Keratinocyte (primary cell): ENCODE results near the gene ING5. TPM values are rescaled to one million over a fixed set of nuclear protein-coding genes. Genes with fewer than 3 reads are reported as not detected.

ENCODE experiments used
- DNase-seq: peaks from one replicate; pipeline ENCODE4 v3.0.0-alpha.2; 2011; ENCODE audit warnings: low read depth, missing footprints, low spot score
- FAIRE-seq: peaks from 2 replicates; lab custom pipeline; 2011; peaks lifted over from hg19 to GRCh38; lab: Jason Lieb, UNC
- H2AFZ ChIP-seq: 2 replicates; pipeline ENCODE4 v1.6.0; 2012; ENCODE audit warnings: low read length, control low read depth, inconsistent platforms; ENCODE audit not compliant: control insufficient read depth
- H3K27ac ChIP-seq: 2 replicates; pipeline ENCODE4 v1.5.1; 2011; ENCODE audit warnings: low read length; ENCODE audit not compliant: control insufficient read depth, insufficient read depth
- H3K27me3 ChIP-seq: 3 replicates; pipeline ENCODE4 v1.6.0; 2011; ENCODE audit warnings: low read length; ENCODE audit not compliant: control insufficient read depth, insufficient read depth; ENCODE audit errors: extremely low read depth
- H3K36me3 ChIP-seq, 2 experiments: 2 replicates in 1 of 2; 3 replicates in 1 of 2; pipeline ENCODE4 v1.5.1; 2011; ENCODE audit warnings: low read length in 2 of 2, mild to moderate bottlenecking in 1 of 2; ENCODE audit not compliant: control insufficient read depth in 2 of 2, insufficient read depth in 2 of 2; ENCODE audit errors: extremely low read depth in 1 of 2
- H3K4me1 ChIP-seq: 3 replicates; pipeline ENCODE4 v1.5.1; 2011; ENCODE audit warnings: low read length; ENCODE audit not compliant: control insufficient read depth, insufficient read depth; ENCODE audit errors: extremely low read depth
- H3K4me2 ChIP-seq: 3 replicates; pipeline ENCODE4 v1.6.0; 2011; ENCODE audit warnings: low read depth, low read length; ENCODE audit not compliant: control insufficient read depth, insufficient read depth; ENCODE audit errors: extremely low read depth
- H3K4me3 ChIP-seq, 3 experiments: fragments of 200-600 bp in 1 of 3; sonication (generic) in 1 of 3; 2 replicates in 2 of 3; 3 replicates in 1 of 3; pipeline ENCODE4 v1.5.1; 2011 to 2016; ENCODE audit warnings: low read length in 3 of 3, mild to moderate bottlenecking in 3 of 3, control low read depth in 2 of 3, inconsistent platforms in 1 of 3, low read depth in 1 of 3, mixed read lengths in 1 of 3, mixed run types in 1 of 3, moderate library complexity in 1 of 3; ENCODE audit not compliant: control insufficient read depth in 2 of 3, insufficient read depth in 2 of 3; ENCODE audit errors: extremely low read depth in 1 of 3
- H3K79me2 ChIP-seq: 2 replicates; pipeline ENCODE4 v1.6.0; 2012; ENCODE audit warnings: low read length; ENCODE audit not compliant: control insufficient read depth, insufficient read depth
- H3K9ac ChIP-seq: 3 replicates; pipeline ENCODE4 v1.6.0; 2011; ENCODE audit warnings: low read length; ENCODE audit not compliant: control insufficient read depth, insufficient read depth; ENCODE audit errors: extremely low read depth
- H3K9me1 ChIP-seq: 3 replicates; pipeline ENCODE4 v1.6.0; 2011; ENCODE audit warnings: low read length; ENCODE audit not compliant: control insufficient read depth, insufficient read depth; ENCODE audit errors: extremely low read depth
- H3K9me3 ChIP-seq: 2 replicates; pipeline ENCODE4 v1.5.1; 2012; ENCODE audit warnings: low read depth, low read length; ENCODE audit not compliant: control insufficient read depth
- H4K20me1 ChIP-seq: 3 replicates; pipeline ENCODE4 v1.6.0; 2011; ENCODE audit warnings: low read length; ENCODE audit not compliant: control insufficient read depth, insufficient read depth; ENCODE audit errors: extremely low read depth
- EZH2 ChIP-seq: IDR thresholded peaks from one replicate; pipeline ENCODE4 v1.6.1; 2012; ENCODE audit warnings: inconsistent platforms, mild to moderate bottlenecking, low read length, moderate library complexity
- dilution Hi-C: fragments of 300-500 bp; cut with MboI; formaldehyde crosslinking; loops from one replicate; pipeline ENCODE4 v1.7.0; 2020; ENCODE audit warnings: low sequenced_read_pairs; ENCODE audit not compliant: extremely low pct_ligation_motif_present
- polyA plus RNA-seq, 5 experiments: library from polyadenylated mRNA; depleted of rRNA in 3 of 5; stranded (reverse) in 3 of 5; stranded (forward) in 1 of 5; unstranded in 1 of 5; fragments of >200 nt; gene quantifications; 1 replicate in 1 of 5; 2 replicates in 3 of 5; 3 replicates in 1 of 5; pipeline versions ENCODE4 v1.2.1 to v1.2.3, GENCODE V29; 2011 to 2012; ENCODE audit warnings: missing spikeins in 2 of 5, low read depth in 1 of 5, low replicate concordance in 1 of 5
- TF ChIP-seq, protein P1 (sequence below), 3 experiments: IDR thresholded peaks in 1 of 3; conservative IDR thresholded peaks in 1 of 3; optimal IDR thresholded peaks in 1 of 3; 2 replicates in 2 of 3; 3 replicates in 1 of 3; pipeline versions ENCODE3 to v1.5.1; 2011; ENCODE audit warnings: low read length in 3 of 3, mild to moderate bottlenecking in 3 of 3, moderate library complexity in 2 of 3, control low read depth in 1 of 3, inconsistent platforms in 1 of 3; ENCODE audit not compliant: insufficient read depth in 2 of 3; ENCODE audit errors: extremely low read depth in 1 of 3

The ING5 gene
- polyA plus RNA-seq, 1 donor (not counting 4 experiments of a cell fraction or from before 2014, with no cell fraction given) = 19.1 TPM

DNA sequence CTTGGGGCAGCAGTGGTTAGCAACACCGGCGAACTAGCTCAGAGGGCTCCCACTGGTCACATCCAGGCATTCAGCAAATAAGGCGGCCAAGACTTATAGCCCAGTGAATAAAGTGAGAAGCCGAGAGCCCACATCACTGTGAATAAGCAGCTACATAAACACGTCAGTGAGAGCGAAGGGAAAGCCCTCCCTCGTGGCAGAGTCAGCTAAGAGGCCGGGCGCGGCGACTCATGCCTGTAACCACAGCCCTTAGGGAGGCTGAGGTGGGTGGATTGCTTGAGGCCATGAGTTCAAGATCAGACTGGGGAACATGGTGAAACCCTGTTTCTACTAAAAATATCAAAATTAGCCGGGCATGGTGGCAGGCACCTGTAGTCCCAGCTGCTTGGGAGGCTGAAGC, 37.8 kb downstream of the ING5 start:
- FAIRE-seq (no peak), DNase-seq (no peak)
- H3K9me3 ChIP-seq = no peaks in the 10 kb centered on the region
- H3K79me2 ChIP-seq = no peaks in the 10 kb centered on the region
- H3K9me1 ChIP-seq = no peaks in the 10 kb centered on the region
- peaks cover 12% of the 10 kb centered on the region for H3K4me1 ChIP-seq
- peaks cover 0 to 2% of the 10 kb centered on the region in 2 experiments for H3K36me3 ChIP-seq
- H3K27me3 ChIP-seq = no peaks in the 10 kb centered on the region
- no peaks in the 10 kb centered on the region for H4K20me1 ChIP-seq
- TF ChIP-seq, protein P1, sequence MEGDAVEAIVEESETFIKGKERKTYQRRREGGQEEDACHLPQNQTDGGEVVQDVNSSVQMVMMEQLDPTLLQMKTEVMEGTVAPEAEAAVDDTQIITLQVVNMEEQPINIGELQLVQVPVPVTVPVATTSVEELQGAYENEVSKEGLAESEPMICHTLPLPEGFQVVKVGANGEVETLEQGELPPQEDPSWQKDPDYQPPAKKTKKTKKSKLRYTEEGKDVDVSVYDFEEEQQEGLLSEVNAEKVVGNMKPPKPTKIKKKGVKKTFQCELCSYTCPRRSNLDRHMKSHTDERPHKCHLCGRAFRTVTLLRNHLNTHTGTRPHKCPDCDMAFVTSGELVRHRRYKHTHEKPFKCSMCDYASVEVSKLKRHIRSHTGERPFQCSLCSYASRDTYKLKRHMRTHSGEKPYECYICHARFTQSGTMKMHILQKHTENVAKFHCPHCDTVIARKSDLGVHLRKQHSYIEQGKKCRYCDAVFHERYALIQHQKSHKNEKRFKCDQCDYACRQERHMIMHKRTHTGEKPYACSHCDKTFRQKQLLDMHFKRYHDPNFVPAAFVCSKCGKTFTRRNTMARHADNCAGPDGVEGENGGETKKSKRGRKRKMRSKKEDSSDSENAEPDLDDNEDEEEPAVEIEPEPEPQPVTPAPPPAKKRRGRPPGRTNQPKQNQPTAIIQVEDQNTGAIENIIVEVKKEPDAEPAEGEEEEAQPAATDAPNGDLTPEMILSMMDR (optimal IDR thresholded peaks at IDR 0.05 in 1 of 3, IDR thresholded peaks at IDR 0.05 in 1 of 3, conservative IDR thresholded peaks at IDR 0.05 in 1 of 3; ENCODE audit: extremely low read depth in 1 of 3, insufficient read depth in 2 of 3, low read length in 3 of 3) = no peak
- TF ChIP-seq EZH2 = no peak
- no peak overlapping the region for H3K9ac ChIP-seq
- H3K27ac ChIP-seq = no peak overlapping the region
- no peak overlapping the region for H3K4me2 ChIP-seq
- dilution Hi-C loops = no loop called here
- H3K4me3 ChIP-seq = no peak overlapping the region
- H2AFZ ChIP-seq = no peak overlapping the region

DNA sequence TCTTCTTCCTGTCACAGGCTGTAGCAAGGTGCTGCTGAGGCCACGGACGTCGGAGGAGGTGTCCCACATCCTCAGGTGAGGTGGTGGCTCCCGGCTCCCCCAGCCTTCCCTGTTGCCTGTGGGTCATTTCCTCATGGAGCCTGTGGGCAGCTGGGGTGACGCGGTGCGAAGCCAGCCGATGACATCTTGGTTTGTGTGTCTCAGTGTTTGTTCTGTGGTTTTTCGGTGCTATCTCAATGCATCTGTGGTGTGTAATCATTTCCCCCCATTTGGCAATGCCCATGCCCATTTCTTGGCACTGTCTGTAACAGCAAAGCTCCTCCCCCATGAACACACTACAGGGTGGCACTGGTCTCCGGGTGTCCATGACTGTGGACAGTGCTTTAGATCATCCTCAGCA, 39.2 kb downstream of the ING5 start:
- Histone ChIP-seq H3K27ac (no peak overlapping the region), H3K9me1 (no peaks in the 10 kb centered on the region), H2AFZ (no peak overlapping the region), H3K4me3 (no peak overlapping the region), H3K79me2 (no peaks in the 10 kb centered on the region), H3K9me3 (no peaks in the 10 kb centered on the region), H3K36me3 (peaks cover 0 to 10% of the 10 kb centered on the region in 2 experiments), H3K4me1 (peaks cover 7% of the 10 kb centered on the region), H3K9ac (no peak overlapping the region), H4K20me1 (peaks cover 4% of the 10 kb centered on the region), H3K27me3 (no peaks in the 10 kb centered on the region), H3K4me2 (no peak overlapping the region)
- DNase-seq = no peak
- no peak for FAIRE-seq
- TF ChIP-seq, protein P1 (optimal IDR thresholded peaks at IDR 0.05 in 1 of 3, IDR thresholded peaks at IDR 0.05 in 1 of 3, conservative IDR thresholded peaks at IDR 0.05 in 1 of 3; ENCODE audit: extremely low read depth in 1 of 3, insufficient read depth in 2 of 3, low read length in 3 of 3) = no peak
- no peak for TF ChIP-seq EZH2
- dilution Hi-C loops = no loop called here
